Suppressor macrophage treated with lipopolysaccharide for 1 hour (primary cell): ENCODE results near the gene USP5.

Source experiments
- DNase-seq, 3 donors: peaks; one replicate each; pipeline ENCODE4 v3.0.0-alpha.2; 2020 to 2022

The USP5 gene

GRCh38 chr12:6851921-6852650, at the start of gene USP5:
Gene USP5 (plus strand): TSS chr12:6852150. CDS start chr12:6852180, 30 bp downstream.
- peak; percentile 99 to 100 (median 100) for DNase-seq

- no peak for DNase-seq
These were observed 44.8 kb upstream of the USP5 start for GRCh38 chr12:6807170-6807569.

- DNase-seq = no peak
These were observed 42.9 kb upstream of the USP5 start for GRCh38 chr12:6809056-6809455.

GRCh38 chr12:6810758-6811157, 41.2 kb upstream of the USP5 start:
- no peak for DNase-seq

DNA sequence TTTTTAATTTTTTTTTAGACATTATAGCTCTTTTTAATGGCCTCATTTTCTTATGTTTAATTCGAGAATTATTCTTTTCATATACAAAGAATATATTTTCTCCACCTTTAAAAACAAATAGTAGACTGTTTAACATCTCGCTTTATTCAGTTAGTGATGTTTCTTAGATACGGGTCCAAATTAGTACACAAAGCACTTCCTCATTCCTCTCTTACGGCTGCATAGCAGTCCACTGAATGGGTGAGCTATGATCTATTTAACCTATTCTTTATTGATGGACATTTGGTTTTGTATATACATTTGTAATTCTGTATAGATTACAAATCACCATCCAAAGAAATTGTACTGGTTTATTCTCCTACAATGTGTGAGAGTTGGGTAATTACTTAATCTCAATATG, 38.6 kb upstream of the USP5 start:
- DNase-seq = peak in 1 of 3 donors; percentile 18

DNA sequence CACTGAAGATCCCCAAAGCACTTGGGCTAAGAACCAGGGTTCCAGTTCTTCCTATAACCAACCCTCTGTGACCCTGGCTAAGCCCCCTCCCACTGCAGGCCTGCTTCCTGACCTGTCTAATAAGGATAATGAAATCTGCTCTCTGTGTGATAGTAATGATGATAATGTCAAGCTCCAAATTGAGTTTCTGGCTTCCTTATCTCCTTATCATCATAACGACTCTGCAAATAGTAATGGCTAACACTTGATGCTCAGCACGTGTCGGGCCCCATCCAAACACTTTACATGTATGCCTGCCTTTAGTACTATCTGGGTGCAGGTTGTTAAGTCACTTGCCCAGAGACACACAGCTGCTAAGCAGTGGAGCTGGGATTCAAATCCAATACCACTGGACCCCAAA, 35.4 kb upstream of the USP5 start:
- no peak for DNase-seq

DNA sequence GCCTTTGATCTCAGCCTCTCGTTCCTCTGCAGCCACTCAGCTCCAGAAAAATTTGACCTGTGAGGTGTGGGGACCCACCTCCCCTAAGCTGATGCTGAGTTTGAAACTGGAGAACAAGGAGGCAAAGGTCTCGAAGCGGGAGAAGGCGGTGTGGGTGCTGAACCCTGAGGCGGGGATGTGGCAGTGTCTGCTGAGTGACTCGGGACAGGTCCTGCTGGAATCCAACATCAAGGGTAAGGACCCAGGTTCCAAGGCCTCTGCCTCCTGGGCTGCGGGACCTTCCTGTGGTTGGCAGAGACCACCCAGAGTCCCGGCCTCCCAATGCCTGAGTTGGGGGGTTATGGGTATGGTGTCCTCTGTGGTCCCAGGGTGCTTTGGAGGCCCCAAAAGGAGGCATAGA, 34.9 kb upstream of the USP5 start:
- DNase-seq = no peak

DNA sequence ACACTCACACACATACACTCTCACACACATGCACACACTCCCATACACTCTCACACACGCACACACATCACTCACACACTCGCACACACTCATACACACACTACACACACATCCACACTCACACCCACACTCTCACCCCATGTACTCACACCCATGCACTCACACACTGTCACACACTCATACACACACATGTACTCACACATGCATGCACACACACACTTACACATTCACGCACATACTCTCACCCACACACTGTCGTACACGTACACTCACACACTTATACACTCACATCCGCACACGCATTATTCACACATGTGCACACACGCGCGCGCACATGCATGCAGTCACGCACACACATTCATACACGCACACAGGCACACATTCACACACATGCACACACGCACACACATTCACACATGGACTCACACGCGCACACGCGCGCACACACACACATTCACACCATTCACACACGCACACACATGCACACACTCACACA, 34.2 kb upstream of the USP5 start:
- DNase-seq = no peak

GRCh38 chr12:6818222-6818621, 33.7 kb upstream of the USP5 start:
- no peak for DNase-seq

DNA sequence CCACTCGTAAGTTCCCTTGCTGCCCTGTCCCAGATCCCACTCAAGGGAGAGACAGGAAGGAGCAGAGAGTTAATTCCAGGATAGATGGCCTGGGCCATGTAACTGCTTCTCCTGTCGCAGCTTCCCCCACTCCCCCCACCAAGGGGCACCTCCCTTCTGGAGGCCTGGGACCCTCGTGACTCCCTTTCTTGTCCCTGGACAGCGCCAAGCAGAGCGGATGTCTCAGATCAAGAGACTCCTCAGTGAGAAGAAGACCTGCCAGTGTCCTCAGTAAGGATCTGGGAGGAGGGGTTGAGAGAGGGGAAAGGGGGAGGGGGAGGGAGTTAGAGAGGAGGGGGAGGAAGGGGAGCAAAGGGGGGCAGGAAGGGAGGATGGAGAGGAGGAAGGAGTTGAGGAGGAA, 33.3 kb upstream of the USP5 start:
- no peak for DNase-seq

DNA sequence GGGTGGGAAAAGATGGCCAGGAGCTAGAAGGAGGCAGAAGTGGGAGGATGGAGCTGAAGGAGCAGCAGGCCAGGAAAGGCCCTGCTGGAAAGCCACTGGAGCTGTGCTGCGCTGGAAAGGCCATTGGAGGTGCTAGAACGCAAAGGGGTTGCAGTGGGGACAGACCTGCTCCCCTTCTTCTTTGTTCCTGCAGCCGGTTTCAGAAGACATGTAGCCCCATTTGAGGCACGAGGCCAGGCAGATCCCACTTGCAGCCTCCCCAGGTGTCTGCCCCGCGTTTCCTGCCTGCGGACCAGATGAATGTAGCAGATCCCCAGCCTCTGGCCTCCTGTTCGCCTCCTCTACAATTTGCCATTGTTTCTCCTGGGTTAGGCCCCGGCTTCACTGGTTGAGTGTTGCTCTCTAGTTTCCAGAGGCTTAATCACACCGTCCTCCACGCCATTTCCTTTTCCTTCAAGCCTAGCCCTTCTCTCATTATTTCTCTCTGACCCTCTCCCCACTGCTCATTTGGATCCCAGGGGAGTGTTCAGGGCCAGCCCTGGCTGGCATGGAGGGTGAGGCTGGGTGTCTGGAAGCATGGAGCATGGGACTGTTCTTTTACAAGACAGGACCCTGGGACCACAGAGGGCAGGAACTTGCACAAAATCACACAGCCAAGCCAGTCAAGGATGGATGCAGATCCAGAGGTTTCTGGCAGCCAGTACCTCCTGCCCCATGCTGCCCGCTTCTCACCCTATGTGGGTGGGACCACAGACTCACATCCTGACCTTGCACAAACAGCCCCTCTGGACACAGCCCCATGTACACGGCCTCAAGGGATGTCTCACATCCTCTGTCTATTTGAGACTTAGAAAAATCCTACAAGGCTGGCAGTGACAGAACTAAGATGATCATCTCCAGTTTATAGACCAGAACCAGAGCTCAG, 32.6 kb upstream of the USP5 start:
- DNase-seq = peak in 1 of 3 donors; percentile 1

DNA sequence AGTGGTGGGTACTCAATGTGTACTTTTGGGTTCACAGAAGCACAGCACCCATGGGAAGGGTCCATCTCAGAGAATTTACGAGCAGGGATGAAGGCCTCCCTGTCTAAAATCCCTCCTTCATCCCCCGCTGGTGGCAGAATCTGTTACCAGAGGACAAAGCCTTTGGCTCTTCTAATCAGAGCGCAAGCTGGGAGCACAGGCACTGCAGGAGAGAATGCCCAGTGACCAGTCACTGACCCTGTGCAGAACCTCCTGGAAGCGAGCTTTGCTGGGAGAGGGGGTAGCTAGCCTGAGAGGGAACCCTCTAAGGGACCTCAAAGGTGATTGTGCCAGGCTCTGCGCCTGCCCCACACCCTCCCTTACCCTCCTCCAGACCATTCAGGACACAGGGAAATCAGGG, 31.8 kb upstream of the USP5 start:
- peak in 1 of 3 donors; percentile 12 for DNase-seq

DNA sequence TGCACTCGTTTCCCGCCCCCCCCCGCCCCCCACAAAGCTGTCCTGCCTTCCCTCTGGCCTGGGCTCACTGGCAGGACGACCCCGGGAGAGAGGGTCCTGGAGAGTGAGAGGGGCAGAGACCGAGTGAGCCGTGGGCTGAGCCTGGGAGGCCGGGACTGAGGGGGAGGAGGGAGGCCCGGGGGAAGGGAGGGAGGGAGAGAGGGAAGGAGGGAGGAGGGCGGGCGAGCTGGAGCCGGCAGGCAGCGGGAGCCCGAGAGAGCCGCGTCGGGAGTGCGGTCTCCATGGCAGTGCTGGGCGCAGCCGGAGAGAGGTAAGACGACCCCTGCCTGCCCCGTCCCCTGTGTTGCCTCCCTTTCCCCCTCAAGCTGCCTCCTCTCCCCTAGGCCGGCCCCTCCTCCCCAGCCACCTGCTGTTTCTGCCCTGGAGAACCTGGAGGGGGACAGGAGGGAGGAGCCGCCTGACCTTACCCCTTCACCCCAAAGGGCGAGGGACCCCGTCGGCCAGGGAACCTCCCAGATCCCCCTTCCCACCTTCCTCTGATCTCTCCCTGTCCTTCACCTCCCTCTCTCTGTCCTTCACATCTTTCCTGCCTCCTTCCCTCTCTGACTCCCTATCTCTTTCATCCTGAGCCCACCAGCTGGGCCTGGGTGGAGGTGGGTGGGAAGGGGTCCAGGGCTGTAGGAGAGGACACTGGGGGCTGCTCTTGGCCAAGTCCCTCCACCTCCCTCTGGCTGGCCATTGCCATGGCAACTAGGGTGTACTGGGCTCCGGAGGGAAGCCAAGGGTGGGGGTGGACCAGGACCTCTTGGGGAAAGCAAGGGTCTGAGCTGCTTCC, 30.1 kb upstream of the USP5 start, which contains the start of gene GPR162:
TSS of gene GPR162 (plus strand) at position 231 of the 835 bp plus-strand sequence. CDS start 2,078 bp downstream, outside the sequence.
- peak; percentile 31 to 61 (median 39) for DNase-seq

GRCh38 chr12:6822426-6823135, 29.4 kb upstream of the USP5 start:
- DNase-seq = peak in 1 of 3 donors; percentile 16

DNA sequence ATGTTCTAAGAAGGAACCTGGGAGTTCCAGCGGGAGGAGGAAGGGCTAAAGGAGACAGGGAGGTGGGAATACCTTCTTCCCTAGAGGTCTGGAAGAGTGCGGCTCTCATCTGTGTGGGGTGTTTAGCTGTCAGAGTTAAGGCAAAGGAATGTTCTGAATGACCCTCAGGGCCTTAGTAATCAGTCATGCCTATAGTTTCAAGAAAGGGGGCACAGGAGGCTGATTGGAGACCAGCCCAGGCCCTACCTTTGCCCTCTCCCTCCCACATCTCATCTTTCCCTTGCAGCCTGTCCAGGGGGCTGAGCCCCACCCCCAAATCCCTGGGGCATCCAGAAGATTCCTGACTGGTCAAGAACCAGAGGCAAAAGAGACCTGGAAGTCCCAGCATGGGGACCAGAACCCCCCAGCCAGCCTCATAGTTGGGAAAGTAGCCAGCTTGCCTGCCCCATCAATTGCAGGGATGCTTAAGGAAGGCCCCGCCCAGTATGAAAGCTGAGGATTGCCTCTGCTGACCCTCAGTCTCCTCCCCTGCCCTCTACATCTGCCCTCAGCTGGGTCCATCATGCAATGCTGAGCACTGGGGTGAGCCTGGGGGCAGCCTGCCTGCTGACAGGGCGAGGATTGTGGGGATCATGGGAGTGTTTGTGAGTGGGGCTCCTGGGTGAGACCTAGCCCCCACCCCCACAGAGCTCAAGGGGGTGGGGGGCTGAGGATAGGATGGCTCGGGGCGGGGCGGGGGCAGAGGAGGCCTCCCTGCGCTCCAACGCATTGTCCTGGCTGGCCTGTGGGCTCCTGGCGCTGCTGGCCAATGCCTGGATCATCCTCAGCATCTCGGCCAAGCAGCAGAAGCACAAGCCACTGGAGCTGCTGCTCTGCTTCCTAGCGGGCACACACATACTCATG, 28.5 kb upstream of the USP5 start:
- peak in 1 of 3 donors; percentile 9 for DNase-seq

- peak in 1 of 3 donors; percentile 11 for DNase-seq
These were observed 27.7 kb upstream of the USP5 start for GRCh38 chr12:6824085-6824775.

DNA sequence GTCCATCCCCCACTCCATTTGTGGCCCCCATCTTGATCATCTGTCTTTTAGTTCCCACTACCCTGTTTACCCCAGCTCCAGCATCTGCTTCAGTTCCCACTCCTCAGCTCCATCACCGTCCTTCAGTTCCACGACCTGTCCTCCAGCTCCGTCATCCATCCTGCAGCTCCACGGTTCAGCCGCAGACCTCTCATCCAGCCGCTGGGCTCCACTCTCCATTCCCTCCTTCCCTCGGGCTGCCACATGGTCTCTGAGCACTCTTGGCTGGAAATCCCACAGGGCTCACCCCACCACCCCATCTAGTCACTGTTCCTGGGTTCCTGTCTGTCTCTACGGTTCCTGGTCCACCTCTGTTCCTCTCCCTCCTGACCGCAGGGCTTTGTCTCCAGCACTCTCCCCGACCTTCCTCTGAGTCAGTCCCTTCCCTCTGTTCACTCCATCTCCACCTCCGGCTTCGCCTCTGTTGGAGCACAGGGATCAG, 27.0 kb upstream of the USP5 start:
- DNase-seq = peak in 1 of 3 donors; percentile 20

DNA sequence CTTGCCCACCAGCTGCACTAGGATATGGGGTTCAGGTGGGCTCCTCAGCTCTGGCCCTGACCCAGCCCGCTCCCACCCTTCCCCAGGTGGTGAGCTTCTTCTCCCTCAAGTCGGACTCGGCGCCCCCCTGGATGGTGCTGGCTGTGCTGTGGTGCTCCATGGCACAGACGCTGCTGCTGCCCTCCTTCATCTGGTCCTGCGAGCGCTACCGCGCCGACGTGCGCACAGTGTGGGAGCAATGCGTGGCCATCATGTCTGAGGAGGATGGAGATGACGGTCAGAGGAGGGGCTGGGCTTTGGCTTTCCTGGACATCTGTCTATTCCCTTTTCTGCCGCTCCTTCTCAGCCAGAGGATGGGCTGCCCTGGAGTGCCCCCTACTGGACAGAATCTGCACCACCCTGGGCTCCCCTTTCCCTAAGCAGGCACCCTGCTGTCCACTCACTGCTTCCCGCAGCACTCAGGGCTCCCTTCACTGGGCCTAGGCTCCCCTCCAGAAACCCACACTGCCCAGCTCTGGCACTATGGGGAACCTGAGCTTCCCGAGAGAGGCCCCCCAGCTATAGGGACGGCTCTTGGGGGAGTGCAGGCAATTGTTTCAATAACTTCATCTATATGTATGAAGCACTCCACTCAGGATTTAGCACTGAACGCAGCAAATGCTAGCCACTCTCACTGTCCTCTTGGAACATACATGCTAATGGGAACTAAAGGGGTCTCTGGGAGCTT, 26.4 kb upstream of the USP5 start:
- peak; percentile 89 to 92 (median 92) for DNase-seq

GRCh38 chr12:6826125-6826733, 25.7 kb upstream of the USP5 start:
- DNase-seq = no peak
